GM21526 (cell line): ENCODE measurements around the gene PDGFRB.

ENCODE experiments used
- ATAC-seq: cut with Tn5 transposase; IDR thresholded peaks from one replicate; pipeline ENCODE4 v1.9.1; 2021; ENCODE audit warnings: moderate library complexity; ENCODE audit not compliant: unreplicated experiment, low FRiP score

The PDGFRB gene

GRCh38 chr5:150119421-150120061, 36.1 kb downstream of the PDGFRB start:
- no peak for ATAC-seq

- no peak for ATAC-seq
These were observed 37.0 kb downstream of the PDGFRB start for GRCh38 chr5:150118561-150119229.

GRCh38 chr5:150117945-150118560, 37.6 kb downstream of the PDGFRB start:
- no peak for ATAC-seq

GRCh38 chr5:150116667-150117400, 38.8 kb downstream of the PDGFRB start:
- ATAC-seq: no peak

- no peak for ATAC-seq
These were observed 40.8 kb downstream of the PDGFRB start for GRCh38 chr5:150114773-150115408.

- ATAC-seq: no peak
These were observed 41.5 kb downstream of the PDGFRB start for GRCh38 chr5:150114102-150114641.

- no peak for ATAC-seq
These were observed 42.4 kb downstream of the PDGFRB start for GRCh38 chr5:150113047-150113744.

- ATAC-seq: no peak
These were observed 43.2 kb downstream of the PDGFRB start for GRCh38 chr5:150112201-150113046.

GRCh38 chr5:150111122-150111521, 44.5 kb downstream of the PDGFRB start:
- no peak for ATAC-seq

- no peak for ATAC-seq
These were observed 45.7 kb downstream of the PDGFRB start for GRCh38 chr5:150109921-150110320.

GRCh38 chr5:150108711-150109514, 46.7 kb downstream of the PDGFRB start:
- ATAC-seq: no peak

GRCh38 chr5:150107909-150108447, 47.7 kb downstream of the PDGFRB start:
- no peak for ATAC-seq

- no peak for ATAC-seq
These were observed 48.8 kb downstream of the PDGFRB start for GRCh38 chr5:150106674-150107426.

GRCh38 chr5:150105928-150106615, 49.6 kb downstream of the PDGFRB start:
- ATAC-seq: no peak

- ATAC-seq: no peak
These were observed 51.1 kb downstream of the PDGFRB start for GRCh38 chr5:150104550-150104870.

GRCh38 chr5:150103678-150104549, 51.7 kb downstream of the PDGFRB start:
- no peak for ATAC-seq
